GM19240 (cell line): ENCODE data around the gene DGKH.

Source experiments
- DNase-seq: peaks from one replicate; pipeline ENCODE4 v3.0.0; 2011; ENCODE audit warnings: low spot score; ENCODE audit not compliant: insufficient read length

Gene DGKH

DNA sequence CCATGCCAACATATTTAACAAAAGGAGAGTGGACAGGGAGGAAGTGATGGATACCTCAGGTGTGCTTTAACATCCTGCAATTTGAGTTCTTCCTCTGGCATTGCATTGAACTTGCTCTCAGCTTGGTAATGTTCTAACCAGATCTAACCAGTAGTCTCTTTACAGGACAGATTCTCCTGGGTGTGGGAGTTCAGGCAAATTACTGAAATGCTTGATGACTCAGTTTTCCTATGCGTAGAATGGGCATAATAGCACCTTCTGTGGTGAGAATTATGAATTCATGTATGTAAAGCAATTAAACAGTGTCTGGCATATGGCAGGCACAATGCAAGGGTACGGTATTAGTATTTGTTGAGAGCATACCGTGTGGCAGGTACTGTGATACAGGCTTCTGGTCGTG is 227.1 kb downstream of the DGKH start:
- DNase-seq: no peak

DNA sequence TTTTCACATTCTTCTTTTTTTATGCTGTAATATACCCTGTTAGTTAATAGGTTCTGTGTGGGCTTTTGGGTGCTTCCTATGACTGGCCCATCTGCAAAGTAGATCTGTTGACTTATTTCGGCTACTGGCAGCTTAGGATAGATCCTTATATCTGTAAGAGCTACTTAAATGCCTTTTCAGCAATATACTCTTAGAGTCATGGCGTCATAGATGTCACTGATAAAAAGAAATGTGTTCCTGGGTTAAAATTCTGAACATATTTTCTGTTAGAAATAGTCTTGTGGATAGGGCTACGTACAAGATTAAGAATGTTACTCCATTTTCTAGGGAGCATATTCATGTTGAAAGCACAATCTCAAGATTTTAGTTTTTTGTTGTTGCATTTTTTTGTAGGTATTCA is 228.2 kb downstream of the DGKH start:
- DNase-seq: no peak

DNA sequence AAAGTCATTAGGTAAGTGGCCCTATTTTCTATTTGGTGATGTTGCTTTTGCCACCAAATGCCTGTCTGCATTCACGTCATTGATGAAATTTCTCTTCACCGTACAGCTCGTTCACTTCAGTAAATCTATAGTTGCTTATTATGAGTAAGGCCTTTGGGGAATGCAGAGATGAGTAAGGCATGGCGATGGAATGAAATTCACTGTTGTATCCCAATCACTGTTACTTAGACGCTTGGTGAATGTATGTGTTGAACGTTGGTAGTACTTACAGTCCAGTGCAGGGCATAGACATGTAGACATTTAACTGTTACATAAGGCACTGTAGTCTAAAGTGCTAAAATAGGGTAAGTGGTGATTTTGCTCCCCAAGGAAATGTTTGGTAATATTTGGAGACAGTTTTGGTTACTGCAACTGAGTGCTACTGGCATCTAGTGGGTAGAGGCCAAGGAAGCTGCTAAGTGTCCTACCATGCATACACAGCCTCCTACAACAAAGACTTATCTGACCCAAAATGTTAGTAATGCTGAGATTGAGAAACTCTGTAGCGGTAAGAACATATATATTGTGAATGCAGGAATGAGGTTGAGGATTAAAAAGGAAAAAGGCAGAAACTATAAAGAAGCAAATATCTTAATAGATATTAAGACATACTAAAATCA is 229.3 kb downstream of the DGKH start:
- DNase-seq: no peak

GRCh38 chr13:42279080-42279479 is 230.6 kb downstream of the DGKH start:
- no peak for DNase-seq

DNA sequence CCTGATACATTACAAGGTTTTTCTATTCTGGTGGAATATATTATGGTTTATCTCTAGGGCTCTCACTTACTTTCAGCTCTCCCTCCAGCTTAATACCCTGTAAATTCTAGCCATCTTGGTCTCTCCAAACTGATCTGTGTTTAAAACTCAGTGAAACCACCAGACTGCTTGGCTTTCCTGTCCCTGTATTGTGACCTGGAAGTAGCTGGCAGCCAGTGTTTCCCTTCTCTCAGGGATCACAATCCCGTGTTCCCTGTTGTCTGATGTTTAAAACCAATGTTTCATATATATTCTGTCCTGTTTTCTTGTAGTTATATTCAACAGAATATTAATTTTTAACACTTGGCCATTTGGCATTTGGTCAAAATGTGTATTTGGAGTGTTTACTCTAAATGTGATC is 231.5 kb downstream of the DGKH start:
- no peak for DNase-seq

- DNase-seq: no peak
These were observed 232.1 kb downstream of the DGKH start for GRCh38 chr13:42280537-42280936.

DNA sequence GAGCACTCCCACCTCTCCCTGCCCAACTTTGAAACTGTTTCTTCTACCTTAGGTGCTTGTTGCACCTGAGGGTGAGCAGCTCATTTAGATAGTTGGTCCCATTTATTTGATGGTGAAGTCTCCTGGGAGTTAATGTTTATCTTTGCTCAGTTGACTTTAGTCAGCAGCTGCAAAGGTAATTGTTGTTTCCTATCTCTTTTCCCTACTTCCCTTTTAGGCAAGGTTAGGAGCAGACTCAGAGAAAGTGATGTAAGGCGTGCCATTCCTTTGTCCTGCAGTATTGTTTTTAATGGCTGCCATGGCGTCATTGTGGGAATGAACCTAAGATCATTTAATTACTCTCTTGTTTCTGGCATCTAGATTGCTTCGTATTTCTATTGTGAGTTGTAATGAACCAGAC is 235.1 kb downstream of the DGKH start:
- DNase-seq: no peak

DNA sequence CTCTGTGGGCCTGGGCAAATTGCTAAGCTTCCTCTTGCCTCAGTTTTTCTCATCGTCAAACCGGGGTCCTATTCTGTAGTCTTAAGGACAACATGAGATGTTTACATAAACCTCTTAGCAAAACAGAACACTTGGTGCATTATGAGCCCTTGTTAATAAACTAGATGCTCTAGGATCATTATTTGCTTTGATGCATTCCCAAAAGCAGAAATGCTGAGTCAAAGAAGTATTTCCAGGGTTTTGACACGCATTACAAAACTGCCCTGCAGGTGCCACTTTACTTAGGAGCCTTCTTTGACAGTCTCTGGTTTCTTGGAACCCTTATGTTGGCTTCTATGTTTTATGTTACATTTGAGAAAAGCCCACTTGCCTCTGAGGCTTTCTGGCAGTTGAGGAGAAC is 235.6 kb downstream of the DGKH start:
- no peak for DNase-seq
